ENCODE results near the gene CSRP3.

Gene CSRP3

GRCh38 chr11:19201737-19202605 lies at the start of gene CSRP3:
TSS of gene CSRP3 (minus strand) at chr11:19201983. CDS start at chr11:19192448, 9,535 bp downstream.
- no peak for DNase-seq (ENCODE audit: low spot score)

GRCh38 chr11:19251577-19251976 lies 49.8 kb upstream of the CSRP3 start:
- no peak for DNase-seq (ENCODE audit: low spot score)

GRCh38 chr11:19246816-19247215 lies 45.0 kb upstream of the CSRP3 start:
- no peak for DNase-seq (ENCODE audit: low spot score)

GRCh38 chr11:19245351-19245750 lies 43.6 kb upstream of the CSRP3 start:
- DNase-seq (ENCODE audit: low spot score), result no peak

- no peak for DNase-seq (ENCODE audit: low spot score)
Measured at GRCh38 chr11:19244621-19245020, 42.8 kb upstream of the CSRP3 start.

GRCh38 chr11:19244084-19244483 lies 42.3 kb upstream of the CSRP3 start:
- no peak for DNase-seq (ENCODE audit: low spot score)

- no peak for DNase-seq (ENCODE audit: low spot score)
Measured at GRCh38 chr11:19243613-19244012, 41.8 kb upstream of the CSRP3 start.

GRCh38 chr11:19243143-19243542 lies 41.4 kb upstream of the CSRP3 start:
- no peak for DNase-seq (ENCODE audit: low spot score)

- no peak for DNase-seq (ENCODE audit: low spot score)
Measured at GRCh38 chr11:19242179-19242932, 40.6 kb upstream of the CSRP3 start.

- peak; percentile 13 for DNase-seq (ENCODE audit: low spot score)
Measured at GRCh38 chr11:19241260-19242178, 39.7 kb upstream of the CSRP3 start.

- DNase-seq (ENCODE audit: low spot score), result peak; percentile 88
Measured at GRCh38 chr11:19240420-19241259, 38.9 kb upstream of the CSRP3 start, which contains the start of gene E2F8. TSS of gene E2F8 (minus strand) at chr11:19240945. CDS start at chr11:19240121, 824 bp downstream.

- no peak for DNase-seq (ENCODE audit: low spot score)
Measured at GRCh38 chr11:19239039-19239438, 37.3 kb upstream of the CSRP3 start.

- DNase-seq (ENCODE audit: low spot score), result no peak
Measured at GRCh38 chr11:19237813-19238212, 36.0 kb upstream of the CSRP3 start.

- no peak for DNase-seq (ENCODE audit: low spot score)
Measured at GRCh38 chr11:19237381-19237780, 35.6 kb upstream of the CSRP3 start.

GRCh38 chr11:19234231-19234817 lies 32.5 kb upstream of the CSRP3 start:
- DNase-seq (ENCODE audit: low spot score), result no peak

GRCh38 chr11:19232910-19233503 lies 31.2 kb upstream of the CSRP3 start:
- DNase-seq (ENCODE audit: low spot score), result no peak

- DNase-seq (ENCODE audit: low spot score), result no peak
Measured at GRCh38 chr11:19229671-19230070, 27.9 kb upstream of the CSRP3 start.

- DNase-seq (ENCODE audit: low spot score), result no peak
Measured at GRCh38 chr11:19228968-19229367, 27.2 kb upstream of the CSRP3 start.

- no peak for DNase-seq (ENCODE audit: low spot score)
Measured at GRCh38 chr11:19226378-19227195, 24.8 kb upstream of the CSRP3 start.
